Measurements from ENCODE around the gene KRT9. TPM values are rescaled to one million over a fixed set of nuclear protein-coding genes. Genes with fewer than 3 reads are reported as not detected.

Gene KRT9
- total and polyA plus RNA-seq, 12 donors: 0.14 to 2.1 (median 0.46) TPM; not detected in 8

GRCh38 chr17:41520821-41521521, 50.9 kb downstream of the KRT9 start:
- H3K4me3 ChIP-seq: no peak overlapping the region
- H3K36me3 ChIP-seq (replicated peaks in 1 of 2): no peaks in the 10 kb centered on the region
- H3K4me1 ChIP-seq (replicated peaks in 1 of 2): no peaks in the 10 kb centered on the region
- no peaks in the 10 kb centered on the region for H3K9me3 ChIP-seq (replicated peaks in 1 of 3)
- no peak for DNase-seq
- TF ChIP-seq CTCF (IDR thresholded peaks at IDR 0.05) (no peak), POLR2A (IDR thresholded peaks at IDR 0.05) (no peak)
- intact Hi-C loops (cut with DNase I): no loop called here
- WGBS, 4 donors: 69 to 77% (median 72%) methylated on average over 5 to 10 of the region's 10 CpGs
- H3K27ac ChIP-seq: no peak overlapping the region
- no peaks in the 10 kb centered on the region for H3K27me3 ChIP-seq

DNA sequence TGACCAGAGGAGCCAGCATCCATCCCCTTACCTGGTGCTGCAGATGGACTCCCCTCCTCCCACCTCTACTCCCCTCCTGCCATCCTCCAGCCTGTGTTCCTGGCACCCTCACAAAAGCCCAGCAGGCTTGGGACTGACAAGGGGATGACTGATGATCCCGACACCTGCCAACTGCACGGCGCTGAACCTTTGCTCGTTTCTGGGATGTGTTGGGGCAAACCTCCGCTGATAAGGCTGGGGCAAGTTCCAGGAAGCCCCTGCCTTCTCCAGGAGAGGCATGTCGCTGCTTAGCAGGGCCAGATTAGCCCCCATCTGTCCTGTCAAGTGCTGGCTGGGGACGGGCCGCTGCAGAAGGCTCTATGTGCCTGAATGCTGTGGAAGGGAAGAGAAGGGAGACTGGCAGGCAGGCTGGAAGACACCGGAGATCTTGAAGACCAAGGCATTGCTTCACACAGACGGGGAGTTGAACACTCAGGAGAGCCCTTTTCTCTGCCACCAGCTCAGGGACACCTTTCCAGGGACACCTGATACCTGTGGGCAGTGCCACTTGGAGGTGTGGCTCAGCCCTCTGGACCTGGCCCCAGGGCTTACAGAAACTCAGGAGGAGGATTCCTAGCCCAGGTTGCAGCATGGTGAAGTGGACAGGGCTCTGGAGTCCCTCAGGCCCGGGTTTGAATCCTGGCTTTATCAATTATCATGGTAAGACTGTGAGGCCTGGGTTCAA, 52.2 kb downstream of the KRT9 start:
- no peak for DNase-seq
- 46 to 60% (median 50%) methylated on average over 7 to 11 of the region's 11 CpGs for WGBS, 4 donors
- TF ChIP-seq POLR2A (IDR thresholded peaks at IDR 0.05) (no peak), CTCF (IDR thresholded peaks at IDR 0.05) (no peak)
- Histone ChIP-seq H3K36me3 (replicated peaks in 1 of 2) (no peaks in the 10 kb centered on the region), H3K27ac (no peak overlapping the region), H3K4me3 (no peak overlapping the region), H3K4me1 (replicated peaks in 1 of 2) (no peaks in the 10 kb centered on the region), H3K9me3 (replicated peaks in 1 of 3) (no peaks in the 10 kb centered on the region), H3K27me3 (no peaks in the 10 kb centered on the region)
- intact Hi-C loops (cut with DNase I): no loop called here

DNA sequence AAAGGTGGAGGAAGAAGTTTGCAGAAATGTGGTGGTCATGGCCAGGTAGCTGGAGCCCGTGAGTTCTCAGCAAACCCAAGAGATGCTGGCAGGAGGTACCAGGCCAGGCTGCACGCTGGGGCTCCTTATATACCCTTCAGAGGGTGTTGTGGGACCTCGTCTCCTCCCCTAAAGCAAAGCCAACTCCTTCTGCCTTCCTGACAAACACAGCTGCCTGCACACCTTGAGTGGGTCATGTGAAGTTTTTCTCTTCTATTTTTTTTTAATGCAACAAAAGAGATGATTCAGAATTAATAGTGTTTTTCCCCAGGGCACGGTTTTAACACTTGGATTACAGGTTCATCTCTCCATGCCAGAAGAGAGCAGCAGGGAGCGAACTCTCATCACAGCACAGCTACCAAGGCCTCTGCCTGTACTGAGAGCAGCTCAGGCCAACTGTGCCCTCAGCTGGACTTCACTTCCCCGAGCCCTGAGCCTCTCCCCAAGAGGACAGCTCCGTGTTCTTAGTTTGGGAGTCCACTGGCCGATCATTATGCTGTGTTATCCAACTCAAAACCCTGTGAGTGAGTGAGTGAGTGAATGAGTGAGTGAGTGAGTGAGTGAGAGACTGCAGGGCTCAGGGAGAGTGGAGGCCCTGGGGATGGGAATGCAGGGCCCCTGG, 52.9 kb downstream of the KRT9 start, which contains the start of gene KRT15:
KRT15 (minus strand) TSS at position 102 of the 661 bp plus-strand sequence; CDS start at position 39, 63 bp downstream.
- H3K36me3 ChIP-seq (replicated peaks in 1 of 2): no peaks in the 10 kb centered on the region
- no peaks in the 10 kb centered on the region for H3K27me3 ChIP-seq
- TF ChIP-seq POLR2A (IDR thresholded peaks at IDR 0.05): no peak
- TF ChIP-seq CTCF (IDR thresholded peaks at IDR 0.05): no peak
- intact Hi-C loops (cut with DNase I): no loop called here
- no peak within 1 kb of the TSS for H3K27ac ChIP-seq
- DNase-seq: no peak
- no peak within 1 kb of the TSS for H3K4me3 ChIP-seq
- 69 to 87% (median 76%) methylated on average over 8 of the region's 8 CpGs for WGBS, 4 donors
- no peaks in the 10 kb centered on the region for H3K4me1 ChIP-seq (replicated peaks in 1 of 2)
- H3K9me3 ChIP-seq (replicated peaks in 1 of 3): no peaks in the 10 kb centered on the region

GRCh38 chr17:41518031-41518430, 53.8 kb downstream of the KRT9 start:
- DNase-seq: no peak
- H3K4me1 ChIP-seq (replicated peaks in 1 of 2): no peaks in the 10 kb centered on the region
- intact Hi-C loops (cut with DNase I): no loop called here
- H3K9me3 ChIP-seq (replicated peaks in 1 of 3): no peaks in the 10 kb centered on the region
- H3K27me3 ChIP-seq: no peaks in the 10 kb centered on the region
- no peaks in the 10 kb centered on the region for H3K36me3 ChIP-seq (replicated peaks in 1 of 2)
- TF ChIP-seq CTCF (IDR thresholded peaks at IDR 0.05) (no peak), POLR2A (IDR thresholded peaks at IDR 0.05) (no peak)
- no peak overlapping the region for H3K27ac ChIP-seq
- WGBS, 4 donors: 67 to 91% (median 80%) methylated on average over 1 to 3 of the region's 3 CpGs
- H3K4me3 ChIP-seq: no peak overlapping the region

All from adrenal gland (tissue), 12 donors.